Lower leg skin (tissue), 3 donors: Measurements from ENCODE around the gene TAAR2.

ENCODE experiments used
- CTCF ChIP-seq, 3 donors: fragments of 450-650 bp; IDR thresholded peaks; one replicate each; pipeline ENCODE4 v1.5.1; 2016; ENCODE audit warnings: antibody characterized with exemption in 3 of 3, mild to moderate bottlenecking in 3 of 3, moderate library complexity in 2 of 3
- POLR2A ChIP-seq, 2 donors: fragments of 450-650 bp; IDR thresholded peaks; one replicate each; pipeline ENCODE4 v1.6.1; 2016 to 2017; ENCODE audit warnings: antibody characterized with exemption in 2 of 2, mild to moderate bottlenecking in 1 of 2, moderate library complexity in 1 of 2

- TF ChIP-seq CTCF (IDR thresholded peaks at IDR 0.05) (no peak), POLR2A (IDR thresholded peaks at IDR 0.05) (no peak)
These were observed 16.4 kb downstream of the TAAR2 start for GRCh38 chr6:132607544-132608233.
